Stimulated activated naive CD8-positive, alpha-beta T cell treated with anti-CD3 and anti-CD28 coated beads, Interleukin-15, amount 100 ng/mL, for 72 hours (primary cell): ENCODE data around the gene SDC4.
A peak's percentile ranks its signal among the peaks of the same experiment; 100 is the strongest.

Source experiments
- ATAC-seq: fragments of 150-1000 bp; cut with Tn5 transposase; 2 replicates; pipeline ENCODE4 v1.10.0; 2021; ENCODE audit warnings: mild to moderate bottlenecking, moderate library complexity
- DNase-seq, 2 donors: peaks; one replicate each; pipeline ENCODE4 v3.0.0; 2021 to 2022
- H3K27ac Mint-ChIP-seq, 2 donors: one replicate each; pipeline ENCODE4 v1.8.0; 2022; ENCODE audit warnings: mild to moderate bottlenecking in 2 of 2, mixed read lengths in 2 of 2, moderate library complexity in 2 of 2
- H3K27me3 Mint-ChIP-seq: one replicate; pipeline ENCODE4 v1.8.0; 2022; ENCODE audit warnings: mixed read lengths
- H3K4me1 Mint-ChIP-seq: one replicate; pipeline ENCODE4 v1.8.0; 2022; ENCODE audit warnings: mild to moderate bottlenecking, mixed read lengths
- H3K4me3 Mint-ChIP-seq, 2 donors: one replicate each; pipeline ENCODE4 v1.8.0; 2022; ENCODE audit warnings: mild to moderate bottlenecking in 2 of 2, mixed read lengths in 2 of 2, moderate library complexity in 1 of 2
- H3K9me3 Mint-ChIP-seq, 2 donors: one replicate each; pipeline ENCODE4 v1.8.0; 2022; ENCODE audit warnings: mixed read lengths in 2 of 2

The SDC4 gene

GRCh38 chr20:45305262-45305661 lies 43.0 kb downstream of the SDC4 start:
- Mint-ChIP-seq H3K4me3 (no peak overlapping the region), H3K27ac (no peak overlapping the region), H3K9me3 (no peaks in the 10 kb centered on the region), H3K27me3 (peaks cover 89% of the 10 kb centered on the region), H3K4me1 (peaks cover 26% of the 10 kb centered on the region)
- no peak for DNase-seq
- ATAC-seq, result no peak

GRCh38 chr20:45304464-45304999 lies 43.7 kb downstream of the SDC4 start:
- Mint-ChIP-seq H3K9me3 (no peaks in the 10 kb centered on the region), H3K4me1 (peaks cover 26% of the 10 kb centered on the region), H3K27me3 (peaks cover 89% of the 10 kb centered on the region), H3K4me3 (no peak overlapping the region), H3K27ac (no peak overlapping the region)
- DNase-seq (no peak), ATAC-seq (no peak)

GRCh38 chr20:45303586-45304463 lies 44.4 kb downstream of the SDC4 start:
- Mint-ChIP-seq H3K9me3 (no peaks in the 10 kb centered on the region), H3K4me1 (peaks cover 26% of the 10 kb centered on the region), H3K4me3 (peak overlapping the region in 1 of 2 donors; percentile 51), H3K27me3 (peaks cover 89% of the 10 kb centered on the region), H3K27ac (no peak overlapping the region)
- DNase-seq (no peak), ATAC-seq (peak; percentile 33)

GRCh38 chr20:45301824-45302271 lies 46.4 kb downstream of the SDC4 start:
- no peak for DNase-seq
- Mint-ChIP-seq H3K27me3 (peaks cover 86% of the 10 kb centered on the region), H3K4me3 (peak overlapping the region; percentile 35 to 50), H3K9me3 (no peaks in the 10 kb centered on the region), H3K27ac (no peak overlapping the region), H3K4me1 (peaks cover 26% of the 10 kb centered on the region)
- ATAC-seq, result peak; percentile 70

- peaks cover 87% of the 10 kb centered on the region for H3K27me3 Mint-ChIP-seq
- peak; percentile 49 to 53 for DNase-seq
- H3K27ac Mint-ChIP-seq, result no peak overlapping the region
Measured at GRCh38 chr20:45300961-45301360, 47.3 kb downstream of the SDC4 start.

GRCh38 chr20:45299786-45300185 lies 48.4 kb downstream of the SDC4 start:
- no peak overlapping the region for H3K27ac Mint-ChIP-seq
- no peak for DNase-seq
- H3K4me3 Mint-ChIP-seq, result no peak overlapping the region

More at GRCh38 chr20:45300961-45301360, 47.3 kb downstream of the SDC4 start:
- ATAC-seq, result peak; percentile 82
- Mint-ChIP-seq H3K4me1 (peaks cover 26% of the 10 kb centered on the region), H3K4me3 (no peak overlapping the region), H3K9me3 (no peaks in the 10 kb centered on the region)

GRCh38 chr20:45297786-45298497 lies 50.3 kb downstream of the SDC4 start:
- ATAC-seq (no peak), DNase-seq (no peak)
- H3K27me3 Mint-ChIP-seq, result peaks cover 84% of the 10 kb centered on the region
- H3K27ac Mint-ChIP-seq, result no peak overlapping the region
- H3K4me3 Mint-ChIP-seq, result no peak overlapping the region
- H3K4me1 Mint-ChIP-seq, result peaks cover 26% of the 10 kb centered on the region
- H3K9me3 Mint-ChIP-seq, result no peaks in the 10 kb centered on the region

More at GRCh38 chr20:45299786-45300185, 48.4 kb downstream of the SDC4 start:
- H3K4me1 Mint-ChIP-seq, result peaks cover 26% of the 10 kb centered on the region
- ATAC-seq, result no peak
- peaks cover 84% of the 10 kb centered on the region for H3K27me3 Mint-ChIP-seq
- H3K9me3 Mint-ChIP-seq, result no peaks in the 10 kb centered on the region

GRCh38 chr20:45294659-45295058 lies 53.6 kb downstream of the SDC4 start:
- Mint-ChIP-seq H3K9me3 (no peaks in the 10 kb centered on the region), H3K27me3 (peaks cover 81% of the 10 kb centered on the region), H3K4me3 (no peak overlapping the region), H3K4me1 (peaks cover 24% of the 10 kb centered on the region), H3K27ac (no peak overlapping the region)
- DNase-seq, result no peak
- ATAC-seq, result no peak

GRCh38 chr20:45294003-45294368 lies 54.2 kb downstream of the SDC4 start:
- DNase-seq, result no peak
- Mint-ChIP-seq H3K4me1 (peaks cover 24% of the 10 kb centered on the region), H3K9me3 (no peaks in the 10 kb centered on the region), H3K4me3 (peak overlapping the region; percentile 79 to 87), H3K27ac (no peak overlapping the region), H3K27me3 (peaks cover 78% of the 10 kb centered on the region)
- ATAC-seq, result no peak

- H3K27ac Mint-ChIP-seq, result peak overlapping the region in 1 of 2 donors; percentile 28
- no peaks in the 10 kb centered on the region for H3K9me3 Mint-ChIP-seq
- H3K4me1 Mint-ChIP-seq, result peaks cover 24% of the 10 kb centered on the region
- ATAC-seq, result peak; percentile 91
- peak; percentile 85 for DNase-seq
- peaks cover 77% of the 10 kb centered on the region for H3K27me3 Mint-ChIP-seq
- H3K4me3 Mint-ChIP-seq, result peak overlapping the region; percentile 79 to 87
Measured at GRCh38 chr20:45293041-45294002, 54.9 kb downstream of the SDC4 start.

- H3K4me1 Mint-ChIP-seq, result peaks cover 24% of the 10 kb centered on the region
- no peak overlapping the region for H3K27ac Mint-ChIP-seq
- ATAC-seq, result no peak
- H3K27me3 Mint-ChIP-seq, result peaks cover 69% of the 10 kb centered on the region
- no peak overlapping the region for H3K4me3 Mint-ChIP-seq
- DNase-seq, result no peak
- H3K9me3 Mint-ChIP-seq, result no peaks in the 10 kb centered on the region
Measured at GRCh38 chr20:45292343-45292742, 55.9 kb downstream of the SDC4 start.

GRCh38 chr20:45291526-45291925 lies 56.7 kb downstream of the SDC4 start:
- no peak for ATAC-seq
- peaks cover 24% of the 10 kb centered on the region for H3K4me1 Mint-ChIP-seq
- H3K4me3 Mint-ChIP-seq, result no peak overlapping the region
- peaks cover 70% of the 10 kb centered on the region for H3K27me3 Mint-ChIP-seq
- no peak for DNase-seq
- no peak overlapping the region for H3K27ac Mint-ChIP-seq
- no peaks in the 10 kb centered on the region for H3K9me3 Mint-ChIP-seq

- DNase-seq, result peak; percentile 71 to 78
- Mint-ChIP-seq H3K9me3 (no peaks in the 10 kb centered on the region), H3K27me3 (peaks cover 63% of the 10 kb centered on the region), H3K4me1 (peaks cover 24% of the 10 kb centered on the region), H3K27ac (no peak overlapping the region), H3K4me3 (no peak overlapping the region)
- peak; percentile 55 for ATAC-seq
Measured at GRCh38 chr20:45290677-45291355, 57.4 kb downstream of the SDC4 start.

- no peak overlapping the region for H3K4me3 Mint-ChIP-seq
- peaks cover 59% of the 10 kb centered on the region for H3K27me3 Mint-ChIP-seq
- H3K27ac Mint-ChIP-seq, result no peak overlapping the region
- ATAC-seq, result no peak
- no peak for DNase-seq
- peaks cover 24% of the 10 kb centered on the region for H3K4me1 Mint-ChIP-seq
- H3K9me3 Mint-ChIP-seq, result no peaks in the 10 kb centered on the region
Measured at GRCh38 chr20:45289942-45290676, 58.1 kb downstream of the SDC4 start.
